HG02571 (cell line): ENCODE results near the gene HIC2.
"Not testable (repeated sequence)": the region's sequence is repeated elsewhere in the genome, so short reads cannot be mapped to it uniquely, and the experiment has no call there.

Experiments used
- ATAC-seq: cut with Tn5 transposase; IDR thresholded peaks from one replicate; pipeline ENCODE4 v1.9.1; 2021; ENCODE audit warnings: mild to moderate bottlenecking, moderate library complexity; ENCODE audit not compliant: unreplicated experiment

HIC2 gene

DNA sequence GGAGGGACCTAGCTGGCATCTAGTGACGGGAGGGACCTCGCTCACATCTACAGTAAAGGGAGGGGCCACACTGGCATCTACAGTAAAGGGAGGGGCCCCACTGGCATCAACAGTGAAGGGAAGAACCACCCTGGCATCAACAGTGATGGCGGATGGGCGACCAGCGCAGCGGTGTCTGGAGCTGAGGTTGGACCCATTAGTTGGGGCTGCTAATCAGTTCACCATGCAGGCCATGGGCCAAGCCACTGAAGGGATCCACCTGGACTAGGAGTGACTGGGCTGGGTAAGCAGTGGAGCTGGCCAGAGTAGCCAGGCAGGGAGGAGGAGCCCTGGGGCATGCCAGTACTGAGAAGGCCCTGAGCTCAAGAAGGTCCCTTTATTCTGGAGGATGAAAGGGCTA is 73.4 kb downstream of the HIC2 start:
- not testable (repeated sequence) for ATAC-seq

DNA sequence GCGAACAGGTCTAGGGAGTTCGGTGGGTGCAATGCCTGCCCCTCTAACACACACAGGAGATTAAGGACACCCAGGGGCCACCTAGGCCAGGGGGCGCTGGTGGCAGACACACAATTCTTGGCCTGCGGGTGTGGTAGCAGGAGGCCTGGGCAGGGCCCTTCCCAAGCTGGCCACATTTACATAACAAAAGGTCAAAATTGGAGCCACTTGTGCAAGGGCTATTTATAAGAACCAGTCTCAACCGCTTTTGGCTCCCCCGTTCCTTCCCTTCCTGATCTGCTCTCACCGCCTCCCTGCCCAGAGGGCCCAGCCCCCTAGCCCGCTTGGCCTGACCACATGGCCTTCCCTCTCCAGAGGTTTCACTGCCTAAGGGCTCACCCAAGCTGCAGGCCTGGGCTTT is 75.1 kb downstream of the HIC2 start:
- ATAC-seq = not testable (repeated sequence)

DNA sequence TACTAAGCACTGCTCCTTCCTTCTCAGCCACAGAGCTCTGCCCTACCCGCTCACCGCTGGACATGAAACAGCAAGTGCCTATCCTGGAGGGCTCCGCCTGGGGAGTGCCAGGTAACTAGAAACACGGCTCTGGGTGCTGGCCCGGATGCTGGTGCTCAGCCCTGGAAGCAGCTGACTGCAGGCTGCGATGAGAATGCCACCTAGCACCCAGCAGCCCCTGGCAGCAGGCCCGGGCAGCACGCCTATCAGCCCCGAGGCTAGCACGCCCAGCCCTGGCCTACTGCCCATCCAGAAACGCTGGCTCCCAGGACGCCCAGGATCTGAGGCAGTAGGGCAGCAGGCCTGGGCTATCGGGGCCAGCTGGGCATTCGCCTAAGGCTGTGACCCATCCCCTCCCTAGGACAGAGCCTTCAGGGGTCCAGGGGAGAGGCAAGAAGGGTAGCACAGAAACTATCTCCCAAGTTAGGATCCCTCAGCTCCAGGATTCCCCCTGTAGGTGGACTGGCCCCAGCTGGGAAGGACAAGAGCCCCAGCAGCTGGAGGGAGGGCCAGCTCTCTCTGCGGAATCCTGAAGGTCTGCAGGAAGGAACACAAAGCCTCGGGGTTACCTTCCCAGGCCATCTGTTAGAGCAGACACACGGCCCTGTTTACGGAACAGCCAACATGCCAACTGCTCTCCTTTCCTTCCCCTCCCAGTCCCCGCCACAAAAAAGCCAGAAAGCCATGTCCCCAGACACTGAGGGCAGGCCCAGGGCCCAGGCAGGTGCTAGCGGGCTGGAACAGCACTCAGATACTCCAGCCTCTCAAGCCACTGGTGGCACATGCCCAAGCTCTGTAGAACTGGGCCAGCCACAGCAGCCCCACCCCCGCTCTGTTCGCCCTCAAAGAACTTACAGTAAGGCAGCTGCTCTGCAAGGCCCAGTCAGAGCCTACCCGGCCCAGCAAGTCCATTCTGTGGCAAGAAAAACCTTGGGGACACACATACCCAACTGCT is 76.9 kb downstream of the HIC2 start:
- ATAC-seq = not testable (repeated sequence)

DNA sequence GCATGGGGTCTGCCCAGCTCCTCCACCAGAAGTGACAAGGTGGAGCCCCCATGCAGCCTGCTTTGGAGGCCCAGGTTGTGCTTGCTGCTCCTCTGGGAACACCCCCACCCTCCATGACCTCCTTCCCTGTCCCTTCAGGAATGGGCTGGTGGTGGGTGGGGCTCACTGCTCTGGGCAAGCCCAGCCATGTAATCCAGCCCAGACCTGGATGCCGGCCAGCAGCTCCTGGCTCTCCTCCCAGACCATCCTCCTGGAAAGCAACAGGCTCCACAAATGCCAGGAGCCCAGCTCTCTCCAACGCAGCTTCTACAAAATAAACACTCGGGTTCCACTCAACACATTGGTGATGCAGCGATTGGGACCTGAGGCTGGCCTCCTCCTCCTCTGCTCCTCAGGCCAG is 80.8 kb downstream of the HIC2 start:
- not testable (repeated sequence) for ATAC-seq

DNA sequence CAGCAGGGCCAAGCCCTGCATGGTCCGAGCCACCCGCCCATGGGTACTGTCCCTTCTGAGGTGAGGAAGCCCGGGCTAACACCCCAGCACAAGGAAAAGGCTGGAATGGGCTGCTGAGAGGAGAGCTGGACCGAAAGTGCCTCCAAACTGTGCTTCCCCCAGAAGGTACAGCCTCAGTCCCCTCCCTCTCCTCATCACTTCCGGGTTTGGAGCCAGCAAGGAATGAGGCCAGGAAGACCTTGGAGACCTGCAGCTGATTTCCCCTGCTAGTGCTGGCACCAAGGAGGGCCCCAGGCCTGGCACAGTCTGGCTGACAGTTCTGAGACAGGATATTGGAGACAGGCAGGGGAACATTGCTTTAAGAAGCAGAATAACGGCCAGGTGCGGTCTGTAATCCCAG is 81.3 kb downstream of the HIC2 start:
- not testable (repeated sequence) for ATAC-seq

DNA sequence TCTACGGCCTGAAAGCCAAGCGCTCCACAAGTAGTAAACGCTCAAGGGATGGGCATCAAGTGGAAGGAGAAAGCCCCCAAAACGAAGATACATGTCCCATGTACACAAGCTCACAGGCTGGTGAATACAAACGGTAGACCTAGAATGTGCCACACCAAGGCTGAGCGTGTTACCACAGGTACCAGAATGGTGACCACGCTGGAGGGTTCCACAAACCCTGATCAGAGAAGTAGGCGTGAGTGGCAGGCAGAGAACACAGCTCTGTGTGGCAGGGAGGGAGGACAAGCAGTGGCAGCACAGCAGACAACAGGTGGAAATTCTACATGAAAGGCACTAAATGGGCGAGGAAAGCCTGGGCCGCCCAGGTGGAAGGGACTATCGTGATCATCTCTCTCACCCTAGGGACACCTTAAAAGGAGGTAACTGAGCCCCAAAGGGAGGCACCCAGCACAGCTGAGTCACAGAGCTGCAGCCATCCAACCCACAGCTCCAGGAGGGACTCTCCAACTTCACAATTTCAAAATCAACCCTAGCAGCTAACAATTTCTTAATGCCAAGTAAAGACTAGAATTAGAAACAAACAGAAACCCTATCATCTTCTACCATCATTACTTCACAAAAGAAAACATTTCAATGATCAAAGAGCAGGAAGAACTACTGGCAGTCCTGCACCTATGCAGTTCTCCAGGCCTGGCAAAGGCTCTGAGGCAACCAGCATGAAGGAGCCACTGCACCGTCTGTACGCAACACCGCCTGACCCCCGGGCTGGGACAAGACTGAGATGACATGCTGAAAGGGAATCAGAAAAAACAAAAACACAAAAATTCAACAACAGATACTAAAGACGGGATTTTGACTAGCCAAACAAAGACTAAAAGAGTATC is 82.7 kb downstream of the HIC2 start:
- ATAC-seq = not testable (repeated sequence)
